DLD1 (cell line): ENCODE data around the gene MBD6.

ENCODE experiments used
- in situ Hi-C: cut with HindIII; loops from 2 replicates; pipeline ENCODE4 v1.10.0; 2017; ENCODE audit warnings: low sequenced_read_pairs

MBD6 gene

GRCh38 chr12:57522011-57522886, at the start of gene MBD6:
Gene MBD6, plus strand, starts transcription at chr12:57522824. Its CDS starts 1,480 bp downstream, at chr12:57524304.
- in situ Hi-C loops: no loop called here

GRCh38 chr12:57473392-57473791, 49.2 kb upstream of the MBD6 start:
- in situ Hi-C loops: no loop called here

GRCh38 chr12:57473886-57474285, 48.7 kb upstream of the MBD6 start:
- in situ Hi-C loops: no loop called here

GRCh38 chr12:57474430-57474829, 48.2 kb upstream of the MBD6 start:
- in situ Hi-C loops: no loop called here

- in situ Hi-C loops: no loop called here
These were observed 47.8 kb upstream of the MBD6 start for GRCh38 chr12:57474862-57475261.

GRCh38 chr12:57475271-57476161, 47.1 kb upstream of the MBD6 start:
- in situ Hi-C loops: no loop called here

- in situ Hi-C loops: no loop called here
These were observed 46.2 kb upstream of the MBD6 start for GRCh38 chr12:57476162-57476992.

- in situ Hi-C loops: no loop called here
These were observed 45.5 kb upstream of the MBD6 start for GRCh38 chr12:57476993-57477709.

- in situ Hi-C loops: no loop called here
These were observed 44.6 kb upstream of the MBD6 start for GRCh38 chr12:57477710-57478681.

- in situ Hi-C loops: no loop called here
These were observed 43.6 kb upstream of the MBD6 start for GRCh38 chr12:57479043-57479375.

GRCh38 chr12:57479376-57480115, 43.1 kb upstream of the MBD6 start, which contains the start of gene ARHGAP9:
Gene ARHGAP9, minus strand, starts transcription at chr12:57479866. Its CDS starts 460 bp downstream, at chr12:57479406.
- in situ Hi-C loops: no loop called here

- in situ Hi-C loops: no loop called here
These were observed 41.0 kb upstream of the MBD6 start for GRCh38 chr12:57481671-57482070.

GRCh38 chr12:57483466-57483865, 39.2 kb upstream of the MBD6 start:
- in situ Hi-C loops: no loop called here

GRCh38 chr12:57485695-57486094, 36.9 kb upstream of the MBD6 start:
- in situ Hi-C loops: no loop called here

GRCh38 chr12:57487055-57487596, 35.5 kb upstream of the MBD6 start:
- in situ Hi-C loops: no loop called here

GRCh38 chr12:57487597-57488401, 34.8 kb upstream of the MBD6 start, which contains the start of gene MARS1:
Gene MARS1, plus strand, starts transcription at chr12:57488068. Its CDS starts 23 bp downstream, at chr12:57488091.
- in situ Hi-C loops: no loop called here
